ENCODE results near the gene TNS1.

TNS1 gene

GRCh38 chr2:217916504-217917254 lies 86.1 kb downstream of the TNS1 start:
- POLR2A ChIA-PET, result no interaction called here
- TF ChIP-seq L3MBTL2 (conservative IDR thresholded peaks at IDR 0.05) (no peak), ARNT (IDR thresholded peaks at IDR 0.05) (no peak), ZNF384 (IDR thresholded peaks at IDR 0.05) (no peak)

GRCh38 chr2:217915706-217916105 lies 87.1 kb downstream of the TNS1 start:
- TF ChIP-seq ELF4 (IDR thresholded peaks at IDR 0.05) (no peak), L3MBTL2 (conservative IDR thresholded peaks at IDR 0.05) (no peak), SUZ12 (IDR thresholded peaks at IDR 0.05) (no peak), LEF1 (IDR thresholded peaks at IDR 0.05; ENCODE audit: borderline replicate concordance) (no peak), TARDBP (IDR thresholded peaks at IDR 0.05) (no peak), FOXM1 (IDR thresholded peaks at IDR 0.05; ENCODE audit: borderline replicate concordance) (no peak), NFRKB (IDR thresholded peaks at IDR 0.05) (no peak), SP1 (IDR thresholded peaks at IDR 0.05) (no peak), HDGF (IDR thresholded peaks at IDR 0.05; ENCODE audit: borderline replicate concordance) (no peak), BHLHE40 (IDR thresholded peaks at IDR 0.05; ENCODE audit: borderline replicate concordance) (no peak), ARNT (IDR thresholded peaks at IDR 0.05) (no peak), PKNOX1 (IDR thresholded peaks at IDR 0.05) (no peak), ZNF384 (IDR thresholded peaks at IDR 0.05) (no peak), FOXK2 (IDR thresholded peaks at IDR 0.05) (no peak)
- no peak for DNase-seq (ENCODE audit: extremely low spot score)
- POLR2A ChIA-PET, result no interaction called here
- CTCF ChIA-PET, result interaction anchor here (0.5 kb wide), 1 partner anchor 130 kb away, joined by 3 read pairs; no protein-coding TSS in a partner anchor

More at GRCh38 chr2:217916504-217917254, 86.1 kb downstream of the TNS1 start:
- DNase-seq (ENCODE audit: extremely low spot score), result no peak
- CTCF ChIA-PET, result no interaction called here

- no peak for DNase-seq (ENCODE audit: extremely low spot score)
- ChIA-PET CTCF (no interaction called here), POLR2A (no interaction called here)
- no peak for TF ChIP-seq NFRKB (IDR thresholded peaks at IDR 0.05)
- no peak for TF ChIP-seq SUZ12 (IDR thresholded peaks at IDR 0.05)
- TF ChIP-seq FOXK2 (IDR thresholded peaks at IDR 0.05), result no peak
- no peak for TF ChIP-seq FOXM1 (IDR thresholded peaks at IDR 0.05; ENCODE audit: borderline replicate concordance)
- no peak for TF ChIP-seq BHLHE40 (IDR thresholded peaks at IDR 0.05; ENCODE audit: borderline replicate concordance)
- no peak for TF ChIP-seq HDGF (IDR thresholded peaks at IDR 0.05; ENCODE audit: borderline replicate concordance)
- TF ChIP-seq SP1 (IDR thresholded peaks at IDR 0.05), result no peak
- TF ChIP-seq ELF4 (IDR thresholded peaks at IDR 0.05), result no peak
- TF ChIP-seq ARNT (IDR thresholded peaks at IDR 0.05), result no peak
- TF ChIP-seq PKNOX1 (IDR thresholded peaks at IDR 0.05), result no peak
- no peak for TF ChIP-seq FOXA1 (IDR thresholded peaks at IDR 0.05)
- no peak for TF ChIP-seq ZNF384 (IDR thresholded peaks at IDR 0.05)
- TF ChIP-seq TARDBP (IDR thresholded peaks at IDR 0.05), result no peak
- TF ChIP-seq CTBP1 (IDR thresholded peaks at IDR 0.05; ENCODE audit: borderline replicate concordance), result no peak
- TF ChIP-seq L3MBTL2 (conservative IDR thresholded peaks at IDR 0.05), result no peak
- no peak for TF ChIP-seq LEF1 (IDR thresholded peaks at IDR 0.05; ENCODE audit: borderline replicate concordance)
Observed at GRCh38 chr2:217914878-217915277, 87.9 kb downstream of the TNS1 start.

GRCh38 chr2:217914078-217914477 lies 88.7 kb downstream of the TNS1 start:
- no peak for TF ChIP-seq ELF4 (IDR thresholded peaks at IDR 0.05)
- no peak for TF ChIP-seq TARDBP (IDR thresholded peaks at IDR 0.05)
- no peak for TF ChIP-seq NFRKB (IDR thresholded peaks at IDR 0.05)
- no peak for TF ChIP-seq SUZ12 (IDR thresholded peaks at IDR 0.05)
- no peak for TF ChIP-seq L3MBTL2 (conservative IDR thresholded peaks at IDR 0.05)
- no peak for TF ChIP-seq PKNOX1 (IDR thresholded peaks at IDR 0.05)
- no peak for TF ChIP-seq ZNF384 (IDR thresholded peaks at IDR 0.05)
- TF ChIP-seq FOXA1 (IDR thresholded peaks at IDR 0.05), result no peak
- TF ChIP-seq SP1 (IDR thresholded peaks at IDR 0.05), result no peak
- TF ChIP-seq FOXM1 (IDR thresholded peaks at IDR 0.05; ENCODE audit: borderline replicate concordance), result no peak
- TF ChIP-seq HDGF (IDR thresholded peaks at IDR 0.05; ENCODE audit: borderline replicate concordance), result no peak
- TF ChIP-seq CTBP1 (IDR thresholded peaks at IDR 0.05; ENCODE audit: borderline replicate concordance), result no peak
- TF ChIP-seq LEF1 (IDR thresholded peaks at IDR 0.05; ENCODE audit: borderline replicate concordance), result no peak
- ChIA-PET CTCF (no interaction called here), POLR2A (no interaction called here)
- DNase-seq (ENCODE audit: extremely low spot score), result no peak

GRCh38 chr2:217913436-217913835 lies 89.4 kb downstream of the TNS1 start:
- DNase-seq (ENCODE audit: extremely low spot score), result no peak
- ChIA-PET POLR2A (no interaction called here), CTCF (no interaction called here)
- TF ChIP-seq ARNT (IDR thresholded peaks at IDR 0.05), result no peak
- TF ChIP-seq LEF1 (IDR thresholded peaks at IDR 0.05; ENCODE audit: borderline replicate concordance), result no peak
- no peak for TF ChIP-seq SUZ12 (IDR thresholded peaks at IDR 0.05)
- TF ChIP-seq HDGF (IDR thresholded peaks at IDR 0.05; ENCODE audit: borderline replicate concordance), result no peak
- no peak for TF ChIP-seq TARDBP (IDR thresholded peaks at IDR 0.05)
- TF ChIP-seq L3MBTL2 (conservative IDR thresholded peaks at IDR 0.05), result no peak
- TF ChIP-seq NFRKB (IDR thresholded peaks at IDR 0.05), result no peak
- TF ChIP-seq ZNF384 (IDR thresholded peaks at IDR 0.05), result no peak
- TF ChIP-seq CTBP1 (IDR thresholded peaks at IDR 0.05; ENCODE audit: borderline replicate concordance), result no peak
- no peak for TF ChIP-seq FOXA1 (IDR thresholded peaks at IDR 0.05)

Measured in HEK293T (cell line).